WTC11 (cell line): ENCODE data around the gene IGF2BP3. TPM values are rescaled to one million over a fixed set of nuclear protein-coding genes. Genes with fewer than 3 reads are reported as not detected.

Experiments used
- ATAC-seq: fragments of 200-7000 bp; cut with Tn5 transposase; 2 replicates; pipeline ENCODE4 v1.10.0; 2021; ENCODE audit warnings: mild to moderate bottlenecking, moderate library complexity
- CTCF ChIA-PET: fragments of 300-600 bp; sonication (Branson Sonifier 250); formaldehyde crosslinking; loops from one replicate; lab custom pipeline; 2021; ENCODE audit warnings: antibody characterized with exemption; lab: Charles Lee
- POLR2A ChIA-PET: fragments of 350-600 bp; sonication (Branson Sonifier 250); formaldehyde crosslinking; loops from one replicate; lab custom pipeline; 2021; ENCODE audit warnings: antibody characterized with exemption; lab: Charles Lee
- DNase-seq: peaks from one replicate; pipeline ENCODE4 v3.0.0; 2021; ENCODE audit warnings: low spot score
- H3K27ac Mint-ChIP-seq: 2 replicates; pipeline ENCODE4 v1.8.0; 2021; ENCODE audit warnings: mixed read lengths
- H3K27me3 Mint-ChIP-seq: 2 replicates; pipeline ENCODE4 v1.8.0; 2021; ENCODE audit warnings: low read depth, mild to moderate bottlenecking, moderate library complexity, mixed read lengths
- H3K36me3 Mint-ChIP-seq: 2 replicates; pipeline ENCODE4 v1.8.0; 2021; ENCODE audit warnings: mixed read lengths
- H3K4me1 Mint-ChIP-seq: 2 replicates; pipeline ENCODE4 v1.8.0; 2022; ENCODE audit warnings: mixed read lengths
- H3K4me3 Mint-ChIP-seq: 2 replicates; pipeline ENCODE4 v1.8.0; 2021; ENCODE audit warnings: mild to moderate bottlenecking, moderate library complexity, mixed read lengths
- H3K9me3 Mint-ChIP-seq: 2 replicates; pipeline ENCODE4 v1.8.0; 2021; ENCODE audit warnings: mixed read lengths
- ATF2 ChIP-seq: sonication (generic); formaldehyde crosslinking; IDR thresholded peaks from 2 replicates; pipeline ENCODE4 v1.8.1; 2022; ENCODE audit warnings: low read depth, missing genetic modification reagents, borderline replicate concordance
- ATF3 ChIP-seq: sonication (generic); formaldehyde crosslinking; conservative IDR thresholded peaks from 2 replicates; pipeline ENCODE4 v1.8.1; 2022; ENCODE audit warnings: mild to moderate bottlenecking, missing genetic modification reagents
- CBFB ChIP-seq: sonication (generic); formaldehyde crosslinking; IDR thresholded peaks from 2 replicates; pipeline ENCODE4 v1.8.1; 2022; ENCODE audit warnings: mild to moderate bottlenecking, low read depth, missing genetic modification reagents
- CREM ChIP-seq: sonication (generic); formaldehyde crosslinking; IDR thresholded peaks from 2 replicates; pipeline ENCODE4 v1.8.1; 2022; ENCODE audit warnings: mild to moderate bottlenecking, missing genetic modification reagents, moderate library complexity
- E2F4 ChIP-seq: sonication (generic); formaldehyde crosslinking; IDR thresholded peaks from 2 replicates; pipeline ENCODE4 v1.8.1; 2022; ENCODE audit warnings: low read depth, mild to moderate bottlenecking, moderate library complexity, missing genetic modification reagents, borderline replicate concordance
- ESRRA ChIP-seq: sonication (generic); formaldehyde crosslinking; IDR thresholded peaks from 2 replicates; pipeline ENCODE4 v1.8.1; 2022; ENCODE audit warnings: mild to moderate bottlenecking, missing genetic modification reagents, borderline replicate concordance
- FOXJ3 ChIP-seq: sonication (generic); formaldehyde crosslinking; IDR thresholded peaks from 2 replicates; pipeline ENCODE4 v1.9.0; 2021; ENCODE audit warnings: missing genetic modification reagents, mild to moderate bottlenecking, borderline replicate concordance
- JAZF1 ChIP-seq: fragments of 250-450 bp; sonication (Bioruptor Pico); IDR thresholded peaks from 2 replicates; pipeline ENCODE4 v1.9.0; 2021; ENCODE audit warnings: moderate library complexity, mild to moderate bottlenecking, inconsistent platforms
- JUN ChIP-seq: sonication (generic); formaldehyde crosslinking; IDR thresholded peaks from 2 replicates; pipeline ENCODE4 v1.8.0; 2023; ENCODE audit warnings: mild to moderate bottlenecking, missing genetic modification reagents
- MAX ChIP-seq: sonication (generic); formaldehyde crosslinking; IDR thresholded peaks from 2 replicates; pipeline ENCODE4 v1.8.0; 2022; ENCODE audit warnings: mild to moderate bottlenecking, missing genetic modification reagents
- NFE2L1 ChIP-seq: sonication (generic); formaldehyde crosslinking; IDR thresholded peaks from 2 replicates; pipeline ENCODE4 v1.8.1; 2023; ENCODE audit warnings: missing genetic modification reagents
- NR2C2 ChIP-seq: sonication (generic); formaldehyde crosslinking; IDR thresholded peaks from 2 replicates; pipeline ENCODE4 v1.8.0; 2022; ENCODE audit warnings: mild to moderate bottlenecking, missing genetic modification reagents
- TEAD4 ChIP-seq: sonication (generic); formaldehyde crosslinking; IDR thresholded peaks from 2 replicates; pipeline ENCODE4 v1.8.0; 2022; ENCODE audit warnings: mild to moderate bottlenecking, missing genetic modification reagents
- TP53 ChIP-seq: sonication (generic); formaldehyde crosslinking; IDR thresholded peaks from 2 replicates; pipeline ENCODE4 v1.8.1; 2023; ENCODE audit warnings: mild to moderate bottlenecking, missing genetic modification reagents
- ZBTB21 ChIP-seq: sonication (generic); formaldehyde crosslinking; IDR thresholded peaks from 2 replicates; pipeline ENCODE4 v1.8.1; 2023; ENCODE audit warnings: mild to moderate bottlenecking, missing genetic modification reagents, borderline replicate concordance
- ZNF219 ChIP-seq: sonication (generic); formaldehyde crosslinking; IDR thresholded peaks from 2 replicates; pipeline ENCODE4 v1.8.0; 2023; ENCODE audit warnings: missing genetic modification reagents, mild to moderate bottlenecking, borderline replicate concordance
- ZNF317 ChIP-seq: sonication (generic); formaldehyde crosslinking; IDR thresholded peaks from 2 replicates; pipeline ENCODE4 v1.8.1; 2023; ENCODE audit warnings: low read depth, mild to moderate bottlenecking, moderate library complexity, missing genetic modification reagents, borderline replicate concordance
- ZSCAN18 ChIP-seq: fragments of 250-450 bp; sonication (Bioruptor Pico); IDR thresholded peaks from 2 replicates; pipeline ENCODE4 v2.1.2; 2022; ENCODE audit warnings: mild to moderate bottlenecking, moderate library complexity
- total RNA-seq: library from RNA; stranded (reverse); gene quantifications from 3 replicates; pipeline ENCODE4 v1.2.3, GENCODE V29; 2021
- TF ChIP-seq, protein P1 (sequence below): sonication (generic); formaldehyde crosslinking; IDR thresholded peaks from 2 replicates; pipeline ENCODE4 v1.8.0; 2022; ENCODE audit warnings: mild to moderate bottlenecking, missing genetic modification reagents
- TF ChIP-seq, protein P2 (sequence below): fragments of 250-450 bp; sonication (Bioruptor Pico); IDR thresholded peaks from 2 replicates; pipeline ENCODE4 v1.9.0; 2021; ENCODE audit warnings: mild to moderate bottlenecking, borderline replicate concordance
- TF ChIP-seq, protein P3 (sequence below): fragments of 250-450 bp; sonication (Bioruptor Pico); IDR thresholded peaks from 2 replicates; pipeline ENCODE4 v1.8.0; 2021; ENCODE audit warnings: mild to moderate bottlenecking
- TF ChIP-seq, protein P4 (sequence below): sonication (generic); formaldehyde crosslinking; IDR thresholded peaks from 2 replicates; pipeline ENCODE4 v1.8.1; 2023; ENCODE audit warnings: mild to moderate bottlenecking, missing genetic modification reagents, moderate library complexity

IGF2BP3 gene
- total RNA-seq, 1 experiment from 2014 or later: 129 TPM

- CTCF ChIA-PET: no interaction called here
These were observed 75.7 kb downstream of the IGF2BP3 start for GRCh38 chr7:23394488-23395171.

DNA sequence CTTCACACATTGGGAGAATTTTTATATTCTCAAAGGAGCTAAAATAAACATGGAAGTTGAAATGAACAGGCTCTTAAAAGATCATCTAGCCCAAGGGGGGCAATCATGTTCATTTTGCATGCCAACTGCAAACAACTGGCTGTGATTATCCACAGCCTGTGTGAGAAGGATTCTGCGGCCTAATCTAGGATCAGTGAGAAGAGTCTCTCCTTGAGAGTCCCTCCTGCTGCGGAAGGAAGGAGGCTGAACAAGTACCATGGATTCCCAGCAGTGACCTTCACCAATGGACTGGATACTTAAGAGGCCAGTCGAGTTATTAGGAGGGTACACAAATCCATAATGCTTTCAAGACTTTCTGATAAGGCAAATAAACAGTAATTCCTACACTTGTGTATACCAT lies 76.7 kb downstream of the IGF2BP3 start:
- Mint-ChIP-seq H3K27me3 (no peaks in the 10 kb centered on the region), H3K27ac (no peak overlapping the region), H3K4me1 (peaks cover 15% of the 10 kb centered on the region; the same call in 1 of the 2 replicates), H3K9me3 (peaks cover 3% of the 10 kb centered on the region; the same call in 1 of the 2 replicates), H3K4me3 (no peak overlapping the region), H3K36me3 (peaks cover 47% of the 10 kb centered on the region)
- DNase-seq: no peak
- ChIA-PET CTCF (no interaction called here), POLR2A (no interaction called here)
- no peak for ATAC-seq
- TF ChIP-seq, protein P1, sequence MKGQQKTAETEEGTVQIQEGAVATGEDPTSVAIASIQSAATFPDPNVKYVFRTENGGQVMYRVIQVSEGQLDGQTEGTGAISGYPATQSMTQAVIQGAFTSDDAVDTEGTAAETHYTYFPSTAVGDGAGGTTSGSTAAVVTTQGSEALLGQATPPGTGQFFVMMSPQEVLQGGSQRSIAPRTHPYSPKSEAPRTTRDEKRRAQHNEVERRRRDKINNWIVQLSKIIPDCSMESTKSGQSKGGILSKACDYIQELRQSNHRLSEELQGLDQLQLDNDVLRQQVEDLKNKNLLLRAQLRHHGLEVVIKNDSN (CRISPR knock-in tag): no peak
- TF ChIP-seq ESRRA (CRISPR knock-in tag): no peak
- TF ChIP-seq, protein P2, sequence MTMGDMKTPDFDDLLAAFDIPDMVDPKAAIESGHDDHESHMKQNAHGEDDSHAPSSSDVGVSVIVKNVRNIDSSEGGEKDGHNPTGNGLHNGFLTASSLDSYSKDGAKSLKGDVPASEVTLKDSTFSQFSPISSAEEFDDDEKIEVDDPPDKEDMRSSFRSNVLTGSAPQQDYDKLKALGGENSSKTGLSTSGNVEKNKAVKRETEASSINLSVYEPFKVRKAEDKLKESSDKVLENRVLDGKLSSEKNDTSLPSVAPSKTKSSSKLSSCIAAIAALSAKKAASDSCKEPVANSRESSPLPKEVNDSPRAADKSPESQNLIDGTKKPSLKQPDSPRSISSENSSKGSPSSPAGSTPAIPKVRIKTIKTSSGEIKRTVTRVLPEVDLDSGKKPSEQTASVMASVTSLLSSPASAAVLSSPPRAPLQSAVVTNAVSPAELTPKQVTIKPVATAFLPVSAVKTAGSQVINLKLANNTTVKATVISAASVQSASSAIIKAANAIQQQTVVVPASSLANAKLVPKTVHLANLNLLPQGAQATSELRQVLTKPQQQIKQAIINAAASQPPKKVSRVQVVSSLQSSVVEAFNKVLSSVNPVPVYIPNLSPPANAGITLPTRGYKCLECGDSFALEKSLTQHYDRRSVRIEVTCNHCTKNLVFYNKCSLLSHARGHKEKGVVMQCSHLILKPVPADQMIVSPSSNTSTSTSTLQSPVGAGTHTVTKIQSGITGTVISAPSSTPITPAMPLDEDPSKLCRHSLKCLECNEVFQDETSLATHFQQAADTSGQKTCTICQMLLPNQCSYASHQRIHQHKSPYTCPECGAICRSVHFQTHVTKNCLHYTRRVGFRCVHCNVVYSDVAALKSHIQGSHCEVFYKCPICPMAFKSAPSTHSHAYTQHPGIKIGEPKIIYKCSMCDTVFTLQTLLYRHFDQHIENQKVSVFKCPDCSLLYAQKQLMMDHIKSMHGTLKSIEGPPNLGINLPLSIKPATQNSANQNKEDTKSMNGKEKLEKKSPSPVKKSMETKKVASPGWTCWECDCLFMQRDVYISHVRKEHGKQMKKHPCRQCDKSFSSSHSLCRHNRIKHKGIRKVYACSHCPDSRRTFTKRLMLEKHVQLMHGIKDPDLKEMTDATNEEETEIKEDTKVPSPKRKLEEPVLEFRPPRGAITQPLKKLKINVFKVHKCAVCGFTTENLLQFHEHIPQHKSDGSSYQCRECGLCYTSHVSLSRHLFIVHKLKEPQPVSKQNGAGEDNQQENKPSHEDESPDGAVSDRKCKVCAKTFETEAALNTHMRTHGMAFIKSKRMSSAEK (CRISPR knock-in tag): no peak
- no peak for TF ChIP-seq ATF3 (CRISPR knock-in tag)
- no peak for TF ChIP-seq JUN (CRISPR knock-in tag)
- TF ChIP-seq MAX (CRISPR knock-in tag): no peak
- no peak for TF ChIP-seq FOXJ3 (CRISPR knock-in tag)
- no peak for TF ChIP-seq TEAD4 (CRISPR knock-in tag)
- no peak for TF ChIP-seq ZNF317
- no peak for TF ChIP-seq ZSCAN18 (CRISPR knock-in tag)
- TF ChIP-seq ZBTB21 (CRISPR knock-in tag): no peak

More at GRCh38 chr7:23394488-23395171, 75.7 kb downstream of the IGF2BP3 start:
- ATAC-seq (no peak), DNase-seq (no peak)
- POLR2A ChIA-PET: interaction anchor here (0.7 kb wide), 1 partner anchor 9 kb away, joined by 3 read pairs; no protein-coding TSS in a partner anchor
- Mint-ChIP-seq H3K27ac (peak overlapping the region; percentile 32; the same call in 1 of the 2 replicates), H3K4me3 (no peak overlapping the region), H3K27me3 (no peaks in the 10 kb centered on the region), H3K36me3 (peaks cover 41% of the 10 kb centered on the region), H3K9me3 (no peaks in the 10 kb centered on the region), H3K4me1 (peaks cover 15% of the 10 kb centered on the region; the same call in 1 of the 2 replicates)
- TF ChIP-seq, protein P3, sequence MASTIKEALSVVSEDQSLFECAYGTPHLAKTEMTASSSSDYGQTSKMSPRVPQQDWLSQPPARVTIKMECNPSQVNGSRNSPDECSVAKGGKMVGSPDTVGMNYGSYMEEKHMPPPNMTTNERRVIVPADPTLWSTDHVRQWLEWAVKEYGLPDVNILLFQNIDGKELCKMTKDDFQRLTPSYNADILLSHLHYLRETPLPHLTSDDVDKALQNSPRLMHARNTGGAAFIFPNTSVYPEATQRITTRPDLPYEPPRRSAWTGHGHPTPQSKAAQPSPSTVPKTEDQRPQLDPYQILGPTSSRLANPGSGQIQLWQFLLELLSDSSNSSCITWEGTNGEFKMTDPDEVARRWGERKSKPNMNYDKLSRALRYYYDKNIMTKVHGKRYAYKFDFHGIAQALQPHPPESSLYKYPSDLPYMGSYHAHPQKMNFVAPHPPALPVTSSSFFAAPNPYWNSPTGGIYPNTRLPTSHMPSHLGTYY: no peak
- TF ChIP-seq FOXJ3 (CRISPR knock-in tag) (no peak), ZNF219 (CRISPR knock-in tag) (no peak), NFE2L1 (CRISPR knock-in tag) (no peak), CREM (CRISPR knock-in tag) (no peak), JAZF1 (CRISPR knock-in tag) (no peak), ATF2 (no peak), NR2C2 (no peak), TP53 (CRISPR knock-in tag) (no peak), E2F4 (no peak), CBFB (CRISPR knock-in tag) (no peak)
- TF ChIP-seq, protein P4, sequence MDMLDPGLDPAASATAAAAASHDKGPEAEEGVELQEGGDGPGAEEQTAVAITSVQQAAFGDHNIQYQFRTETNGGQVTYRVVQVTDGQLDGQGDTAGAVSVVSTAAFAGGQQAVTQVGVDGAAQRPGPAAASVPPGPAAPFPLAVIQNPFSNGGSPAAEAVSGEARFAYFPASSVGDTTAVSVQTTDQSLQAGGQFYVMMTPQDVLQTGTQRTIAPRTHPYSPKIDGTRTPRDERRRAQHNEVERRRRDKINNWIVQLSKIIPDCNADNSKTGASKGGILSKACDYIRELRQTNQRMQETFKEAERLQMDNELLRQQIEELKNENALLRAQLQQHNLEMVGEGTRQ (CRISPR knock-in tag): no peak
